Erythroblast (primary cell): Measurements from ENCODE around the gene SLC1A5.
"Not testable (repeated sequence)": the region's sequence is repeated elsewhere in the genome, so short reads cannot be mapped to it uniquely, and the experiment has no call there.

Experiments
- GATA1 ChIP-seq: IDR thresholded peaks from 2 replicates; pipeline ENCODE4 v1.6.1; 2011; ENCODE audit warnings: low read depth, mild to moderate bottlenecking, control low read depth, low read length, moderate library complexity
- POLR2A ChIP-seq: IDR thresholded peaks from 2 replicates; pipeline ENCODE4 v1.6.1; 2011; ENCODE audit warnings: mild to moderate bottlenecking, low read length

- not testable (repeated sequence) for TF ChIP-seq POLR2A, GATA1
Observed at GRCh38 chr19:46760897-46761296, 27.5 kb downstream of the SLC1A5 start.
